Activated naive CD4-positive, alpha-beta T cell treated with anti-CD3 and anti-CD28 coated beads for 36 hours (primary cell): ENCODE measurements around the gene RAP1A. TPM values are rescaled to one million over a fixed set of nuclear protein-coding genes. Genes with fewer than 3 reads are reported as not detected.

ENCODE experiments used
- CTCF ChIA-PET: fragments of 350-600 bp; sonication (Branson Sonifier 250); formaldehyde crosslinking; loops from one replicate; lab custom pipeline; 2021; ENCODE audit warnings: antibody characterized with exemption; lab: Charles Lee
- DNase-seq: peaks from one replicate; pipeline ENCODE4 v3.0.0-alpha.2; 2020
- H3K27ac Mint-ChIP-seq: one replicate; pipeline ENCODE4 v1.8.0; 2021; ENCODE audit warnings: mild to moderate bottlenecking, mixed read lengths
- H3K27me3 Mint-ChIP-seq: one replicate; pipeline ENCODE4 v1.8.0; 2021; ENCODE audit warnings: low read depth, mixed read lengths
- H3K36me3 Mint-ChIP-seq: one replicate; pipeline ENCODE4 v1.8.0; 2021; ENCODE audit warnings: low read depth, mixed read lengths
- H3K4me1 Mint-ChIP-seq: one replicate; pipeline ENCODE4 v1.8.0; 2021; ENCODE audit warnings: low read depth, mixed read lengths
- H3K4me3 Mint-ChIP-seq: one replicate; pipeline ENCODE4 v1.8.0; 2021; ENCODE audit warnings: mild to moderate bottlenecking, moderate library complexity, mixed read lengths
- H3K9me3 Mint-ChIP-seq: one replicate; pipeline ENCODE4 v1.8.0; 2021; ENCODE audit warnings: mixed read lengths
- intact Hi-C: fragments of 100-400 bp; cut with micrococcal nuclease; formaldehyde crosslinking; loops from one replicate; pipeline ENCODE4 v1.15.1; 2023
- total RNA-seq, 2 experiments: library from RNA; stranded (reverse); gene quantifications; one replicate each; pipeline ENCODE4 v1.2.3, GENCODE V29; 2021

The RAP1A gene
- total RNA-seq, 2 experiments from 2014 or later, result 152 to 155 TPM

DNA sequence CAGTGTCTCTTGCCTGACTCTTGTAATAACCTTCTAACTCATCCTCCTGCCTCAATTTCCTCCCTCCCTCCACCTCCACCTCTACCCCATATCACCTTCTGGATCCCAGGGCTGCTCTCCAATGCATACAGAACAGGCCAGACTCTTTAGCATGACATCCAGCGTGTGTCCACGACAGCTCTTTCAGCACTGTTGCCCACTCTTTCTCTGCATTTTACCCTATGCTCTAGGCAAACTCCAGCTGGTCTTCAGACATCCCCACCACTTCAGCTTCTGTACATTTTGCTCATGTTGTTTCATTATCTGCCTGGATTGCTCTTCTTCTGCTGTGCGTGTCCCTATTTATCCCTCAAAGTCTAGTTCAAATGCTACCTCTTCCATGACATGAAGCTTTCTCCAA is 114.8 kb downstream of the RAP1A start:
- Mint-ChIP-seq H3K9me3 (no peaks in the 10 kb centered on the region), H3K27me3 (peaks cover 17% of the 10 kb centered on the region), H3K4me1 (peaks cover 11% of the 10 kb centered on the region), H3K36me3 (no peaks in the 10 kb centered on the region), H3K27ac (no peak overlapping the region), H3K4me3 (no peak overlapping the region)
- CTCF ChIA-PET, result interaction anchor here (1.2 to 6.6 kb wide), 4 partner anchors 13 to 252 kb away, joined by 3 to 31 read pairs (median 5); no protein-coding TSS in a partner anchor
- intact Hi-C loops, result no loop called here
- DNase-seq, result no peak

DNA sequence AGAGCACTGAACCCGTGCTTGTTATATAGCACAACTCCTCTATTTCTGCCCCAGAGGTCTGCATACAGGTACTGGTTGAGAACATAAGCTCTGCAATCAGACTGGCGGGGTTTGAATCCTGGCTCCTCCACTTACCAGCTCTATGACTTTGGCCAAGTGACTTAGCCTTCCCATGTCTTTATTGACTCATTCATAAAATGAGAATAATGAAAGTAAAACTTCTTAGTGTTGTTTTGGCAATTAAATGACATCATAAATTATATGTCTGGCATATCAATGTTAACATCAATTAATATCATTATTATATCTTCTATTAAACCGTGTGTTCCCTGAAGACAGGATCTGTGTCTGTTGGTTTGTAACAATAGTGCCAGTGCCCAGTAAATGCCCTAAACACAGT is 115.3 kb downstream of the RAP1A start:
- Mint-ChIP-seq H3K4me1 (peaks cover 13% of the 10 kb centered on the region), H3K4me3 (no peak overlapping the region), H3K27ac (no peak overlapping the region), H3K36me3 (no peaks in the 10 kb centered on the region), H3K9me3 (no peaks in the 10 kb centered on the region), H3K27me3 (peaks cover 19% of the 10 kb centered on the region)
- intact Hi-C loops, result no loop called here
- CTCF ChIA-PET, result interaction anchor here (1.2 to 6.6 kb wide), 4 partner anchors 12 to 253 kb away, joined by 3 to 31 read pairs (median 5); no protein-coding TSS in a partner anchor
- no peak for DNase-seq

DNA sequence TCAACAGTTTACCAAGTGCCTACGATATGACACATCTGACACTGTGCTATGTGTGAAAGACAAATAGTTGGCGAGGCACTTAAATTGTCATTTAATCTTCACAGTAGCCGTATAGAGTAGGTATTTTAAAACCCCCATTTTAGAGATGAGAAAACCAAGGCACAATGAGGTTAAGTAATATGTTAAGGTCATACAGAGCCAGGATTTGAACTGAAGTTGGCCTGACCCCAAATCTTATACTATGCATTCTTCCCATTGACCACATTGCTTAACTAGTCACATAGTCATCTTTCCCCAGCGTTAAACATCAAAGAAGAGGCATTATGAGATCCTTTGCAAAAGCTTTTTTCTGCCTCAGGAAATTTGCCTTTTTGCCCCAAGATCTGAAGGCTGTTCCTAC is 115.7 kb downstream of the RAP1A start:
- H3K4me3 Mint-ChIP-seq, result no peak overlapping the region

DNA sequence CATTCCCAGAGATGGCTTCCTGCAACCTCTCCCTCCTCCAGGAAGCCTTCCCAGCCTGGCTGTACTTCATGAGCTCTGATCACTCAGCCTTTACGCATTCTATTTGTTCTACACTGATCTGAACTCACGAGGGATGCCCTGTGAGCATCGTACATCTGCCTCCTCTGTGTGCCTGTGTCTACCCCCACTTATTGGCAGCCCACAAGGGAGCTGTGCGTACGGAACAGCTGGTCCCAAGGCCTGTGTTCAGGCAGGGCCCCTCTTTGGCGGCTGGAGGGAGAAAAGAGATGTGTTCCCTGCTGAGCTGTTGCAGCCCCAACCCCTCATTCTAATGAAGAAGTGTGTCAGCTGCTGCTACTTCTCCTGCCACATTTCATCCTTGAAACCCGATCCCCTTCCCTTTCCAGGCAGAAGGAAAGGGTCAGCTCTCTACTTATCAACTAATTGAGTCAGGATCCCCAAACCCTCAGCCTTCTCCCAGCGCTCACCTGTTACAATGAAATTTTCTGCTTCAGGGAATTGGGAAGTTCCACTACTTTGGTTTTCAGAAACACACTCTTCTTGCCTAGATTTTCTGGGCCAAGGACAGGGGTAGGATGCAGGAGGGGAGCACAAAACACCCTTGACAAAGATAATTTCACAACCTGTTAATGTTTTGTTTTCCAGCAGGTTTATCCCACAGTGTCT is 116.4 kb downstream of the RAP1A start:
- DNase-seq, result no peak
- intact Hi-C loops, result no loop called here

More for the DNA sequence above, 115.7 kb downstream of the RAP1A start:
- Mint-ChIP-seq H3K27ac (no peak overlapping the region), H3K36me3 (no peaks in the 10 kb centered on the region), H3K27me3 (peaks cover 21% of the 10 kb centered on the region), H3K4me1 (peaks cover 14% of the 10 kb centered on the region), H3K9me3 (no peaks in the 10 kb centered on the region)
- intact Hi-C loops, result no loop called here
- DNase-seq, result no peak
- CTCF ChIA-PET, result interaction anchor here (1.2 to 6.6 kb wide), 5 partner anchors 12 to 227 kb away, joined by 4 to 31 read pairs (median 6); no protein-coding TSS in a partner anchor

DNA sequence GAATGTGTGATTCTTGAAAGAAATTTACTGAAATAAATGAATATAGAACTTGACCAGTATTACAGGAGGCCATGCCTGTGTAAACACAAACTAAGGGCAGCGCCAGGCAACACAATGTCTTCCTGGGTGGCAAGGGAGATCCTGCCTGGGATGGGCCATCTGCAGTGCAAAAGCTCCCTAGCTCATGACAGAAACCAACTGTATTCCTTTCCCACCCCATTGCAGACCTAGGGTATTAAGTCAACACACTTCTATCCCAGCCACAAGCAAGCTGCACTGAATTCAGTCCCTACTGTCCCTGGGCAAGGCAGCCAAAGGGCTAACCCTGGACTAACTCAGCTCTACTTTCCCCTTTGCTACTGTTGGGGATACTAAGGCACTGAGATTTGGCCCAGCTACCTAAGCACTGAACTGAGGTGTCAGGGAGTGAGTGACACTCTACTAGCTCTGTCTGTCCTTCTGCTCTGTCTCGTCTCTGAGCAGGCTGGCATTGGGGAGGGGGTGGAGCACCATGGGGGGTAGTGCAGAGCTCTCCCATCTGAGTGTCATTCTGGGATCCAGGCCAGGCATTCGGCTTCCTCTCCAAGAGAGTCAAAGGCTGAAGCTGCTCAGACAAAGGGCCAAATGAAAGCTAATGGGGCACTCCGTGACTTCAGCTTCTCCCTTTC is 117.1 kb downstream of the RAP1A start:
- Mint-ChIP-seq H3K27me3 (peaks cover 32% of the 10 kb centered on the region), H3K27ac (no peak overlapping the region), H3K9me3 (no peaks in the 10 kb centered on the region), H3K4me1 (peaks cover 16% of the 10 kb centered on the region), H3K36me3 (no peaks in the 10 kb centered on the region), H3K4me3 (no peak overlapping the region)
- intact Hi-C loops, result no loop called here
- no peak for DNase-seq
- CTCF ChIA-PET, result interaction anchor here (0.6 to 6.6 kb wide), 6 partner anchors 10 to 229 kb away, joined by 3 to 31 read pairs (median 4); no protein-coding TSS in a partner anchor

More for the DNA sequence above, 116.4 kb downstream of the RAP1A start:
- Mint-ChIP-seq H3K4me1 (peaks cover 16% of the 10 kb centered on the region), H3K27me3 (peaks cover 26% of the 10 kb centered on the region), H3K27ac (no peak overlapping the region), H3K9me3 (no peaks in the 10 kb centered on the region), H3K36me3 (no peaks in the 10 kb centered on the region), H3K4me3 (no peak overlapping the region)
- CTCF ChIA-PET, result interaction anchor here (0.5 to 6.6 kb wide), 5 partner anchors 11 to 254 kb away, joined by 3 to 31 read pairs (median 6); no protein-coding TSS in a partner anchor

DNA sequence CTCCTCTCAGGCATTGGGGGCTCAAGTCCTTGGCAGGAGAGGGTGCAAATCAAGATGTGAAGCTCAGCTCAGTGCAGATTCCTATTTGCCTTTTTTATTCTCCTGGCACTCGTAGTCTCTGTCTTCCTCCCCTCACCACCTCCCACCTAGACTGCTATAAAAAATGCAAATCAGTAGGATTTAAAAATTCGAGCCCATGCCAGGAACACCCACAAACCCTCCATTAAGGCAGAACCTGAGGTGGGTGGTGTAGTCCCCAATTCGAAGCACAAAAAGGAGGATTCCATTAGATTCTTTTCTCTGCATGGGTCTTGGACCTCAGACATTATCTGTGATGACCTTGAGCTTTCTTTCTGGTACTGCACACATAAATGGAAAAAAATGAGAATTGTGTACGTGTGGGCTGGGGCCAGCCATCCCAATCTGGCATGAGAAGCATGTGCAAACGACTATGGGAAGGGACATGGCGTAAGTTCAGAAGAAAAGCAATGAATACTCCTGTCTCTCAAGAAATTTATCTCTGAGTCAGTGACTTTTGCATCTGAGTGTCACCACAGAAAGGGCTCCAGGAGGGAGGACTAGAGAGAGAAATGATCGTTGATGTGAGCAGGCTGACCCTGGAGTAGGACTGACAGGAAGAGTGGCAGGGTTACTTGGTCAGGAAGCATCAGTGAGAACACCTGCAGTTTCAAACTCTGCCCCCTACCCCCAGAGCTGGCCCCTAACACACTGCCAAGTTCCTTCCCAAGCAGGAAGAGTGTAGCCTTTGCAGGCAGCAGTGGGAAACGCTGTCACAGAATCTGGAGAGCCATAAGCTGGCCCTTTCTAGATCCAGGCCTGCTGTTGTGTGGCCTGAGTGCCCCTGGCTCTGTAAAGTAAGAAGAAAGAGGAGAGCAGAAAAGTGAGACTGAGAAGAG is 117.9 kb downstream of the RAP1A start:
- Mint-ChIP-seq H3K4me1 (peaks cover 16% of the 10 kb centered on the region), H3K4me3 (peak overlapping the region; percentile 87), H3K27me3 (peaks cover 35% of the 10 kb centered on the region), H3K36me3 (no peaks in the 10 kb centered on the region), H3K9me3 (no peaks in the 10 kb centered on the region), H3K27ac (no peak overlapping the region)
- CTCF ChIA-PET, result interaction anchor here (0.6 to 6.6 kb wide), 8 partner anchors 10 to 230 kb away, joined by 3 to 31 read pairs (median 8); partner anchors contain the start of gene DDX20
- no peak for DNase-seq
- intact Hi-C loops, result loop anchor here (1.0 to 2.0 kb wide), 2 partner anchors 23 to 230 kb away; no protein-coding TSS in a partner anchor

DNA sequence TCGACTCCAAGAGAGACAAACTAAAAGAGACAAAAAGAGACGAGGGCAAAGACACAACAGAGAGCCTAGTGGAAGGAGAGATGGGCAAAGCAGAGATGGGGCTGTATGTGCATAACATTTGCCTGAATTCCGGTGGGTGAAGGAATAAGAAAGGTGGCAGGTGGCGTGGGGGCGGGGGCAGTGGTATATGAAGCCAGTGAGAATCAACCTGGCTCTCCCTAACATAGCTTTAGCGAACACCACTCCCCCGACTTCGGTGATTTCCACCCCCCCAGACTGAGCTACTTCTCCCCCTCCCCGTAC is 118.5 kb downstream of the RAP1A start:
- Mint-ChIP-seq H3K4me1 (peaks cover 16% of the 10 kb centered on the region), H3K4me3 (peak overlapping the region; percentile 87), H3K9me3 (no peaks in the 10 kb centered on the region), H3K27ac (no peak overlapping the region), H3K36me3 (no peaks in the 10 kb centered on the region), H3K27me3 (peaks cover 35% of the 10 kb centered on the region)
- CTCF ChIA-PET, result interaction anchor here (0.7 to 6.6 kb wide), 7 partner anchors 9 to 267 kb away, joined by 3 to 31 read pairs (median 13); partner anchors contain the start of gene DDX20
- intact Hi-C loops, result loop anchor here (1.0 to 2.0 kb wide), 2 partner anchors 23 to 231 kb away; no protein-coding TSS in a partner anchor
- DNase-seq, result no peak

DNA sequence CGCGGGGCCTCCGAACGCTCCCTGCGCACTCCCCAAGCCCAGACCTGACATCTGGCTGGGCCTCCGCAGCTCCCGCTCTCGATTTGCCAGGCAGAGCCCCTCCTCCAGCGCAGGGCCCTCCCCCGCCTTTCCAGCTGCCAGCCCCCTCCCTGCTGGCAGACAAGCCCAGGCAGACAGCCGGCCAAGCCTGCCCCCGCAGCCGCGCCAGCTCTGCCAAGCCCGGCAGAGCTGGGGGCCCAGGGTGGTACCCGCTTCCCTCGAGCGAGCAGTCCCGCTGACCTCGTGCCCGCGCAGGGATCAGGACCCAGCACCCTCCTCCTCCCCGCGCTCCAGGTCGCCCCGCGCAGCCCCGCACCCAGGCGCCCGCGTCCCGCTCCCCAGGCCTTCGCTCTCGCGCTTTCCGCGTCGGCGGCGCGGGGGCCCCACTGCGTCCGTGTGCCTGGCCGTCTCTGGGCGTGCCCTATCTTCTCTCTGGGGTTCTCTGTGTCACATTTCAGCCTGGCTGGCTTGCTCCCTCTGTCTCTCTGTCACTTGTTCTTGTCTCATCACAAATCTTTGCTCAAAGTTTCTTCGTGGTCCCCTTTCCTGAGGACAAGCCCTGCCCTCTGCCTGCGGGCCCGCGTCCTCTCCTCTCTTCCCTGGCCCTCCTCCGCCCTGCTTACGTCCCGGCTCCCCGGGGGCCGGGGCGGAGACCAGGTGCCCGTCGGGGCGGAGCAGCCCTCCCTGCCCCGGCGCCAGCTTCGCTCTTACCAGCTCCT is 119.0 kb downstream of the RAP1A start:
- CTCF ChIA-PET, result interaction anchor here (0.6 to 6.6 kb wide), 8 partner anchors 8 to 268 kb away, joined by 3 to 31 read pairs (median 8); partner anchors contain the start of gene DDX20
- Mint-ChIP-seq H3K4me3 (peak overlapping the region; percentile 87), H3K9me3 (no peaks in the 10 kb centered on the region), H3K36me3 (no peaks in the 10 kb centered on the region), H3K4me1 (peaks cover 16% of the 10 kb centered on the region), H3K27me3 (peaks cover 35% of the 10 kb centered on the region), H3K27ac (peak overlapping the region; percentile 60)
- DNase-seq, result peak; percentile 72
- intact Hi-C loops, result loop anchor here (1.0 to 2.0 kb wide), 5 partner anchors 9 to 231 kb away; partner anchors contain the start of gene DDX20

DNA sequence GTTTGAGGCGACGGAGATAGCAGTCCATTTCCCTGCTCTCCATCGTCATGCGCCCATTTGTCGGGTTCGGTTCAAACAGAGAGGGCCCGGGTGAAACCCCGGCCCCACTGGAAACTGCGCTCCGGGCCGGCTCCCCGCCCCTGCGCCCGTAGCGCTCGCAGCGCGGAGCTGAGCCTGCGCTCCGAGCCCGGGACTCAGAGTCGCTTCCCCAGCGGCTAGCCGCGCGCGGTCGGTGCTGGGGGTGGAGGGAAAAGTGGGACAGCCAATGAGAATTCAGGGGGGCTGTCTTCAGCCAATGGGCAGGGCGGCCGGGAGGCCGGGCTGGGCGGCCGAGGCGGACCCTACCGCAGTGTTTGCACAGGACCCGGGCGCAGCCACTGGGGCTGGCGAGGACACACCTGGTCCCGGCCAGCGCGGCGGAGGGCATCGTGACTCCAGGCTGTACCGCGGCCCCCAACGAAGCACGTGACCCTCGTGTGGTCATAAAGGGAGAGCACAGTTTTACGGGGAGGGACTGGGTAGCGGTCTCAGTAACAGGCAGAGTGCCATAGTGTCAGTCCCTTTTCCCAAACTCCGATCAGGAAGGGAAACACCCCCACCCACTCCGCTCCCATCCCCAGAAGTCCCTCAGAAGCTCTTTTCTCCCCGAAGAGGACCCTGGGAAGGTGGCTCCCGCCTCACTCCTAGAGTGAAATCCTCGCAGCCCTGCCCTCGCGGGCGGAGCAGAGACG is 119.8 kb downstream of the RAP1A start, which contains the start of gene INKA2:
INKA2 (minus strand) TSS at position 202 of the 731 bp plus-strand sequence; CDS start at position 49, 153 bp downstream.
- DNase-seq, result peak; percentile 82
- CTCF ChIA-PET, result interaction anchor here (0.6 to 6.6 kb wide), 5 partner anchors 16 to 232 kb away, joined by 3 to 31 read pairs (median 13); partner anchors contain the start of gene DDX20
- intact Hi-C loops, result loop anchor here (1.0 to 2.0 kb wide), 4 partner anchors 8 to 135 kb away; partner anchors contain the start of gene DDX20
- H3K9me3 Mint-ChIP-seq, result no peaks in the 10 kb centered on the region
- H3K36me3 Mint-ChIP-seq, result no peaks in the 10 kb centered on the region
- H3K4me1 Mint-ChIP-seq, result peaks cover 16% of the 10 kb centered on the region
- H3K27ac Mint-ChIP-seq, result peak within 1 kb of the TSS; percentile 60
- H3K27me3 Mint-ChIP-seq, result peaks cover 35% of the 10 kb centered on the region
- H3K4me3 Mint-ChIP-seq, result peak within 1 kb of the TSS; percentile 87
